SU-DHL-6 (cell line): ENCODE results near the gene ZSWIM5.

Source experiments
- H2AFZ ChIP-seq: fragments of 200-600 bp; sonication (generic); 2 replicates; pipeline ENCODE4 v1.6.1; 2014; ENCODE audit warnings: low read depth, mild to moderate bottlenecking, moderate library complexity, mixed read lengths, antibody characterized with exemption, low read length; ENCODE audit not compliant: severe bottlenecking
- H3F3A ChIP-seq: fragments of 200-600 bp; shearing (Covaris generic); 2 replicates; pipeline ENCODE4 v1.6.0; 2016; ENCODE audit warnings: antibody characterized with exemption, mild to moderate bottlenecking; ENCODE audit not compliant: insufficient read depth
- H3K27ac ChIP-seq: fragments of 200-600 bp; sonication (generic); 2 replicates; pipeline ENCODE4 v1.5.1; 2016; ENCODE audit warnings: low read depth, mild to moderate bottlenecking, low read length, moderate library complexity, mixed read lengths
- H3K27me3 ChIP-seq: fragments of 200-600 bp; sonication (generic), shearing (Covaris generic); 2 replicates; pipeline ENCODE4 v1.6.0; 2014; ENCODE audit warnings: mild to moderate bottlenecking, low read length
- H3K36me3 ChIP-seq: fragments of 200-600 bp; sonication (generic); 2 replicates; pipeline ENCODE4 v1.6.1; 2014; ENCODE audit warnings: mild to moderate bottlenecking, low read length, mixed read lengths
- H3K4me2 ChIP-seq: fragments of 300-600, 200-600 bp; shearing (Covaris generic), sonication (generic); 2 replicates; pipeline ENCODE4 v1.6.0; 2014; ENCODE audit warnings: low read length, low read depth, mild to moderate bottlenecking; ENCODE audit not compliant: poor library complexity, severe bottlenecking
- H3K4me3 ChIP-seq: fragments of 200-600 bp; sonication (generic); 2 replicates; pipeline ENCODE4 v1.5.1; 2014; ENCODE audit warnings: antibody characterized with exemption, low read length, mild to moderate bottlenecking, mixed read lengths; ENCODE audit not compliant: insufficient read depth, poor library complexity, severe bottlenecking
- H3K79me2 ChIP-seq: fragments of 200-600 bp; sonication (generic); 2 replicates; pipeline ENCODE4 v1.6.1; 2014; ENCODE audit warnings: mild to moderate bottlenecking, low read length, moderate library complexity; ENCODE audit not compliant: insufficient read depth
- H3K9ac ChIP-seq: fragments of 200-600 bp; sonication (generic); 2 replicates; pipeline ENCODE4 v1.7.0; 2014; ENCODE audit warnings: mild to moderate bottlenecking, low read length
- H3K9me2 ChIP-seq: fragments of 200-600 bp; sonication (generic); replicated peaks from 2 replicates; pipeline ENCODE4 v1.6.1; 2014; ENCODE audit warnings: low read length; ENCODE audit not compliant: insufficient read depth
- H3K9me3 ChIP-seq: fragments of 200-600 bp; sonication (generic); 2 replicates; pipeline ENCODE4 v1.6.1; 2014; ENCODE audit warnings: low read length, mixed read lengths; ENCODE audit not compliant: insufficient read depth
- H4K20me1 ChIP-seq: fragments of 200-600 bp; sonication (generic); 2 replicates; pipeline ENCODE4 v1.6.1; 2014; ENCODE audit warnings: low read depth, mild to moderate bottlenecking, antibody characterized with exemption, low read length, moderate library complexity, mixed read lengths
- EZH2phosphoT487 ChIP-seq: fragments of 200-600 bp; sonication (generic), shearing (Covaris generic); conservative IDR thresholded peaks from 2 replicates; pipeline ENCODE4 v1.6.1; 2018; ENCODE audit warnings: mild to moderate bottlenecking, antibody characterized with exemption, low read length, moderate library complexity, mixed read lengths
- TF ChIP-seq, protein P1 (sequence below): fragments of 200-600 bp; sonication (generic); IDR thresholded peaks from one replicate; pipeline ENCODE4 v1.5.1; 2017; ENCODE audit warnings: antibody characterized with exemption, mild to moderate bottlenecking, low read length, moderate library complexity; ENCODE audit not compliant: insufficient read depth, poor library complexity, severe bottlenecking

Gene ZSWIM5

DNA sequence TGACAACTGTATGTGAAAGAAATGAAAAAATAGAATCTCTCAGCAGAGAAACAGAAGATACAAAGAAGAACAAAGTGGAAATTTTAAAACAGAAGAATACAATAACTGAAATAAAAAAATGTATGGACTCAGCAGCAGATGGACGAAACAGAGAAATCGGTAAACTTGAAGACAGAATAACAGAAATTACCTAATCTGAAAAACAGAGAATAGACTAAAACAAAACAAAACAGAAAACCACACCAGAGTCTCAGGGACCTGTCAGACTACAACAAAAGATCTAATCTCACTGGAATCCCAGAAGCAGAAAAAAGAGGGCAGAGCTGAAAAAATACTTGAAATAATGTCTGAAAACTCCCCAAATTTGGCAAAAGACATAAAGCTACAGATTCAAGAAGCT, 83.0 kb downstream of the ZSWIM5 start:
- no peaks in the 10 kb centered on the region for H3K9me3 ChIP-seq
- no peaks in the 10 kb centered on the region for H4K20me1 ChIP-seq
- H3K27ac ChIP-seq: no peak overlapping the region
- no peak overlapping the region for H3K4me3 ChIP-seq
- H3K9ac ChIP-seq: no peak overlapping the region
- no peak overlapping the region for H3K4me2 ChIP-seq
- H3K36me3 ChIP-seq: no peaks in the 10 kb centered on the region
- no peaks in the 10 kb centered on the region for H3F3A ChIP-seq
- TF ChIP-seq EZH2phosphoT487: no peak
- TF ChIP-seq, protein P1, sequence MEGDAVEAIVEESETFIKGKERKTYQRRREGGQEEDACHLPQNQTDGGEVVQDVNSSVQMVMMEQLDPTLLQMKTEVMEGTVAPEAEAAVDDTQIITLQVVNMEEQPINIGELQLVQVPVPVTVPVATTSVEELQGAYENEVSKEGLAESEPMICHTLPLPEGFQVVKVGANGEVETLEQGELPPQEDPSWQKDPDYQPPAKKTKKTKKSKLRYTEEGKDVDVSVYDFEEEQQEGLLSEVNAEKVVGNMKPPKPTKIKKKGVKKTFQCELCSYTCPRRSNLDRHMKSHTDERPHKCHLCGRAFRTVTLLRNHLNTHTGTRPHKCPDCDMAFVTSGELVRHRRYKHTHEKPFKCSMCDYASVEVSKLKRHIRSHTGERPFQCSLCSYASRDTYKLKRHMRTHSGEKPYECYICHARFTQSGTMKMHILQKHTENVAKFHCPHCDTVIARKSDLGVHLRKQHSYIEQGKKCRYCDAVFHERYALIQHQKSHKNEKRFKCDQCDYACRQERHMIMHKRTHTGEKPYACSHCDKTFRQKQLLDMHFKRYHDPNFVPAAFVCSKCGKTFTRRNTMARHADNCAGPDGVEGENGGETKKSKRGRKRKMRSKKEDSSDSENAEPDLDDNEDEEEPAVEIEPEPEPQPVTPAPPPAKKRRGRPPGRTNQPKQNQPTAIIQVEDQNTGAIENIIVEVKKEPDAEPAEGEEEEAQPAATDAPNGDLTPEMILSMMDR: no peak
- no peaks in the 10 kb centered on the region for H3K9me2 ChIP-seq
- H3K27me3 ChIP-seq: no peaks in the 10 kb centered on the region
- H2AFZ ChIP-seq: no peak overlapping the region
- no peaks in the 10 kb centered on the region for H3K79me2 ChIP-seq

DNA sequence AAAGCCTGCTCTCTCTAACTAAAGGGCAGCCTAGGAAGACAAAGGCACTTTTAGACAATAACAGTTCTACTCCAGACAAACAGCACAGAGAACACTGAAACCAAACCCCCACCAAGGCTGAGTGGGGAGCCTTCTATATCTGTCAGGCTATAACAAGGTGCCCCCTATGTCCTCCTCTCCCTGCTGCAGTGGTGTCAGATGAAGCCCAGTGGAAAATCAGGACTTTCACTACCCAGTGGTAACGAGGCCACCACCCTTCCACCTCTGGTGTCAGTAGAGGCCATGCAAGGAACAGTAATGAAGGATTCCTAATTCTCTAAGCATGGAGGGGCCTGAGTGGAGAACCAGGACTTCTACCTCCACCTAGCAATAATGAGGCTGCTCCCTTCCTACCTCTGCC, 83.7 kb downstream of the ZSWIM5 start:
- Histone ChIP-seq H3K4me3 (no peak overlapping the region), H3K36me3 (no peaks in the 10 kb centered on the region), H3K9ac (no peak overlapping the region), H3K79me2 (no peaks in the 10 kb centered on the region), H3K27ac (no peak overlapping the region), H2AFZ (no peak overlapping the region), H3K9me2 (no peaks in the 10 kb centered on the region), H4K20me1 (no peaks in the 10 kb centered on the region), H3F3A (no peaks in the 10 kb centered on the region), H3K9me3 (no peaks in the 10 kb centered on the region), H3K27me3 (no peaks in the 10 kb centered on the region), H3K4me2 (no peak overlapping the region)
- TF ChIP-seq EZH2phosphoT487: no peak
- TF ChIP-seq, protein P1: no peak

DNA sequence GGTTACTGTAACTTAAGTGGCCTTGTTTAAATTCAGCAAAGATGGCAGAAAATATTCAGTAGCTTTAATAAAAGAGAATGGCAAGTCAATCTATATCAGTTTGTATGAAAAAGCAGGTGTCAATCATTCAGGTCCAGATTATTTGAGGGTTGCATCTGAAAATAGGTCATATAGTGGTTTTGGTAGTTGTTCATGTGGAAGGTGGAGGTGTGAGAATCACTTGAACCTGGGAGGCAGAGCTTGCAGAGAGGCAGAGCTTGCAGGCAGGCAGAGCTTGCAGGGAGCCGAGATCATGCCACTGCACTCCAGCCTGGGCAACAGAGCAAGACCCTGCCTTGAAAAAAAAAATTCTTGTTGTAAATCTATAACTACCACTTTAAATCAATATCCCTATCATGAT, 88.6 kb downstream of the ZSWIM5 start:
- Histone ChIP-seq H3F3A (no peaks in the 10 kb centered on the region), H3K27ac (no peak overlapping the region), H3K27me3 (no peaks in the 10 kb centered on the region), H2AFZ (no peak overlapping the region), H3K4me3 (no peak overlapping the region), H4K20me1 (no peaks in the 10 kb centered on the region), H3K9me2 (no peaks in the 10 kb centered on the region), H3K4me2 (no peak overlapping the region), H3K9me3 (no peaks in the 10 kb centered on the region), H3K9ac (no peak overlapping the region), H3K79me2 (no peaks in the 10 kb centered on the region), H3K36me3 (no peaks in the 10 kb centered on the region)
- TF ChIP-seq EZH2phosphoT487: no peak
- TF ChIP-seq, protein P1: no peak

DNA sequence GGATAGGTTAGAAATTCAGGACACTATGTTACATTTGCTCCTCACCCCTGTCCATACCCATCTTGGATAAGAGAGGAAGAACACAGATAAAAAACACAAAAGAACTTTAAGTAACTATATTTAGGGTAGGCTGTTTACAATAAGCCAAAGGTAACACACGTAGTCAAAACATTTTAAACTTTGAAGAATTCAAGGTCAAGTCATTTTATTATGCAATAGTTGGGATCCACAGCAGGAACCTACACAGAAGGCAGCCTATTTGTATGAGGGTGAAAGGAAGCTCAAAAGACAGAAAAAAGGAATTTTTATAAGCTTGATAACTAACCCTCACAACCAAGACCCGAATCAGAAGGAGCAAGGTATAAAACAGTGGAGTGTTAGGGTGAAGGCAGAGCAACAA, 89.6 kb downstream of the ZSWIM5 start:
- no peak overlapping the region for H3K9ac ChIP-seq
- H3K36me3 ChIP-seq: no peaks in the 10 kb centered on the region
- no peaks in the 10 kb centered on the region for H3K79me2 ChIP-seq
- H3K27me3 ChIP-seq: no peaks in the 10 kb centered on the region
- H3F3A ChIP-seq: no peaks in the 10 kb centered on the region
- H2AFZ ChIP-seq: no peak overlapping the region
- H3K9me2 ChIP-seq: no peaks in the 10 kb centered on the region
- no peak overlapping the region for H3K27ac ChIP-seq
- H4K20me1 ChIP-seq: no peaks in the 10 kb centered on the region
- H3K9me3 ChIP-seq: no peaks in the 10 kb centered on the region
- TF ChIP-seq, protein P1: no peak
- no peak for TF ChIP-seq EZH2phosphoT487
- no peak overlapping the region for H3K4me2 ChIP-seq
- H3K4me3 ChIP-seq: no peak overlapping the region
